Stimulated activated CD8-positive, alpha-beta memory T cell treated with anti-CD3 and anti-CD28 coated beads, Interleukin-15, amount 100 ng/mL, for 24 hours (primary cell): ENCODE measurements around the gene SRP68.
A peak's percentile ranks its signal among the peaks of the same experiment; 100 is the strongest.

Source experiments
- DNase-seq: peaks from one replicate; pipeline ENCODE4 v3.0.0-alpha.2; 2020; ENCODE audit warnings: low read depth

Gene SRP68

GRCh38 chr17:76072148-76072858 is at the start of gene SRP68:
Gene SRP68 (minus strand): TSS chr17:76072517. CDS start chr17:76072491, 26 bp downstream.
- DNase-seq: peak; percentile 61

GRCh38 chr17:76121932-76122430 is 49.7 kb upstream of the SRP68 start:
- no peak for DNase-seq

- no peak for DNase-seq
Measured at GRCh38 chr17:76120658-76121008, 48.3 kb upstream of the SRP68 start.

DNA sequence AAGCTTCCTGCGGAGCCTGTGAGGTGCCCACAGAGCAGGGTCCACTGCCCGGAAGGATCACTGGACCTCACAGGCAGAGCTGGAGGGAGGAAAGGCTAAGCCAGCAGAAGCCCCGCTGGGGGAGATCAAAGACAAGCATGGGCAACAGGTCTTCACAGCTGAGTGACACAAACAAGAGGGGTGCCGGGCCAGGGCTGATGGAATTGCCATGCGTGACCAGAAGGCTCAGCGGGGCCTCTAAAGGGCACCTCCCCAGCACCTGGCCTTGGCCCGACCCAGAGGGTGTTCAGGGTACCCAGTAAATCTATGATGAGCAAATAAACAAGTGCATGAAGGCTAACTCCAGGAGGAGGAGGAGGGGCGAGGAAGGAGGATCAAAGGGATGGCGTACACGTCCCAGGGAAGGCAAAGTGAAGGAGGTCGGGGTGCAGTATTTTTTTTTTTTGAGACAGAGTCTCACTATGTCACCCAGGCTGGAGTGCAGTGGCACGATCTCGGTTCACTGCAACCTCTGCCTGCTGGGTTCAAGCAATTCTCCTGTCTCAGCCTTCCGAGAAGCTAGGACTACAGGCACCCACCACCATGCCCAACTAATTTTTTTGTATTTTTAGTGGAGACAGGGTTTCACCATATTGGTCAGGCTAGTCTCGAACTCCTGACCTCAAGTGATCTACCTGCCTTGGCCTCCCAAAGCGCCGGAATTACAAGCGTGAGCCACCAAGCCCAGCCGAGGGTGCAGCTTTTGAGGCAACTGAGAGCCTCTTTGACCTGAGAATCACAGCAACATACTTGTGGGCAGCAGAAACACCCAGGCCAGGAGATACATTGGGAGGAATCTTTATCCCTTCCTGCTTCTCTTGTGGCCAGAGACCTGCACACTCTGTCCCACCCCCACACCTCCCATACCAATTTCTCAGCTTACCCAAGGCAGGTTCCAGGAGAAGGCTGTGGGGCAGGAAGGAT is 47.4 kb upstream of the SRP68 start:
- no peak for DNase-seq

- DNase-seq: no peak
Measured at GRCh38 chr17:76115138-76115754, 42.9 kb upstream of the SRP68 start.

GRCh38 chr17:76111956-76112355 is 39.6 kb upstream of the SRP68 start:
- DNase-seq: no peak

DNA sequence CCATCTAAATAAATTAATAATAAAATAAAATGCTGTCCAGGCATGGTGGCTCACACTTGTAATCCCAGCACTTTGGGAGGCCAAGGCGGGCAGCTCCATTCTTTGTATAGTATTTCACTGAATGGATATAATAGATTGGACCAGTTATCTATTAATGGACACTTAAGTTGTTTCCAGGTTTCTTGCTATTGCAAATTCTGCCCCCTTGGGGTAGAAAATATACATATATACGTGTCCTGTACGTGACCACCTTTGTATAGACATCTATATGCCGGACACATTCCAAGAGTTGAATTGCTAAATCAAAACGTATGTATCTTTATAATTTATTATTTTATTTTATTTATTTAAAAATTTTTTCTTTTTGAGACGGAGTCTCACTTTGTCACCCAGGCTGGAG is 35.2 kb upstream of the SRP68 start:
- no peak for DNase-seq

DNA sequence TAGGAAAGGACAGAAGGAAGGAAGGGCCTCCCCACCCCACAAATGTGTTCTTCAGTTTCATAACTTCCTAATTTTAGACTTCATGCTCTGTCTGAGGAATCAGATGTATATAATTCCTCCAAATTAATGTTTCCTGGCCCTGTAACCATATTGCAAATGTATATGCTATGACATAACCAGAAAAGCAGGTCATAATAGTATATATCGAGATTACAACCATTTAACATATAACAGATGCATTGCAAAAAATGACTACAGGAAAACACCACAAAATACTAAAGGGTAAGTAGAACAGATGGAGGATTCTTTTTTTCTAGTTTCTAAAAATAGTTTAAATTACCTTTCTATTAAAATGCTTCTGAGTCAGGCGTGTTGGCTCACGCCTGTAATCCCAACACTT is 34.4 kb upstream of the SRP68 start:
- DNase-seq: no peak

GRCh38 chr17:76104896-76105231 is 32.5 kb upstream of the SRP68 start:
- no peak for DNase-seq

DNA sequence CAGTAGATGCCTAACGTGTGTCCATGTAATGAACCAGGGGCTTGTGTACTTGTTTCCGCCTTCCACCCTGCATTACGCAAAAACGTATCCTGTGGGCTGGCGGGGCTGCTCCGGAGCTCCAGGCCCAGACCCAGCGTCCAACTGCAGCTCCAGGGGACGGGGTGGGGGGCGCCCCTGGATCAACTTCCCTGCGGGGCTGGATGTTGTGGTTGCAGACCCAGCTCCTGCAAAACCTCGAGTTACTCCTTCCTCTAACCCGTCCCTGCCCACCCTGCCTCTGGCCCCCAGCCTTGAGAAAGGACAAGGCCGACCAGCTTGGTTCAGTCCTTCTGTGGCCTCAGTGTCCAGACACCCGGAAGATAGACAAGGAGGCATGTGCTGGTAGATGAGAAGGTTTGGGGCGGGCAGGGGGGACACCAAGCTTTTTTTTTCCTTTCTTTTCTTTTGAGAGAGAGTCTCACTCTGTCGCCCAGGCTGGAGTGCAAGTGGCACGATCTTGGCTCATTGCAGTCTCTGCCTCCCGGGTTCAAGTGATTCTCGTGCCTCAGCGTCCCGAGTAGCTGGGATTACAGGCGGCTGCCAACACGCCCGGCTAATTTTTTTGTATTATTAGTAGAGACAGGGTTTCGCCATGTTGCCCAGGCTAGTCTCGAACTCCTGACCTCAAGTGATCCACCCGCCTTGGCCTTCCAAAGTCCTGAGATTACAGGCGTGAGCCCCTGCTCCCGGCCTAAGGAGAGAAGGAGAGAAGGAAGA is 32.0 kb upstream of the SRP68 start:
- no peak for DNase-seq

- peak; percentile 90 for DNase-seq
Measured at GRCh38 chr17:76103274-76104139, 31.2 kb upstream of the SRP68 start, which contains the start of gene EXOC7. Gene EXOC7 (minus strand): TSS chr17:76103787. CDS start chr17:76103692, 95 bp downstream.

DNA sequence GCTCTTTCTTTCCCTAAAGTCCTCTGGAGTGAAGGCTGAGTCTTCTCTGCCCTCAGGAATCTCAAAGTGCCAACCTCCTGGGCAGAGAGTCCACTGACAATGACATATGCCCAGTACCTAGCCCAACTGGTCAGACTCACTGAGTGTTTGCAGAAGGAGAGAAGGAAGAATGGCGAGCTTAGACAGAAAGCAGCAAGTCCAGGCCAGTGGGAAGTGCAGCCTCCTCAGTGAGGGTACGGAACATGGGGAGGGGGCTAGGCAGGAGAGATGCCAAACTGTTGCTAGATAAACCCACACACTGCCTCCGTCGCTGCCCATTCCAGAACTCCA is 30.6 kb upstream of the SRP68 start:
- no peak for DNase-seq

GRCh38 chr17:76097716-76098295 is 25.5 kb upstream of the SRP68 start:
- no peak for DNase-seq

GRCh38 chr17:76095943-76096342 is 23.6 kb upstream of the SRP68 start:
- no peak for DNase-seq

DNA sequence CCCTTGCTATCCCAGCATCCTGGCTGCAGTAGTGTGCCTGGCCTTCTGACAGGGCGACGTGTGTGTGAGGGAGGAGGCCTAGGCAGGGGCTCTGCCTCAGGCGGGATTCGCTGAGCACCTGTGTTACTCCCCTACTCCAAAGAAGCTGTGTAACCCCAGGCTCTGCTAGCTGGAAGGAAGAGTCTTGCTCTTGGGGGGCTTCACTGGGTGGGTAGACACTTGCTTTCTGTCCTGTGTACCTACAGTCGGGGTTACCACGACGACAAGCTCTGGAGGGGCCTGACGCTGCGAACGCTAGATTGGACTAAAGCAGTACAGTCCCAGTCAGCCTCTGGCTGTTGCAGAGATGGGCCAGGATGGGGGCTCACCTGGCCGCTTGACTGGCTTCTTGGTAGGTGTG is 21.7 kb upstream of the SRP68 start:
- DNase-seq: no peak

GRCh38 chr17:76092526-76093413 is 20.5 kb upstream of the SRP68 start:
- DNase-seq: no peak

DNA sequence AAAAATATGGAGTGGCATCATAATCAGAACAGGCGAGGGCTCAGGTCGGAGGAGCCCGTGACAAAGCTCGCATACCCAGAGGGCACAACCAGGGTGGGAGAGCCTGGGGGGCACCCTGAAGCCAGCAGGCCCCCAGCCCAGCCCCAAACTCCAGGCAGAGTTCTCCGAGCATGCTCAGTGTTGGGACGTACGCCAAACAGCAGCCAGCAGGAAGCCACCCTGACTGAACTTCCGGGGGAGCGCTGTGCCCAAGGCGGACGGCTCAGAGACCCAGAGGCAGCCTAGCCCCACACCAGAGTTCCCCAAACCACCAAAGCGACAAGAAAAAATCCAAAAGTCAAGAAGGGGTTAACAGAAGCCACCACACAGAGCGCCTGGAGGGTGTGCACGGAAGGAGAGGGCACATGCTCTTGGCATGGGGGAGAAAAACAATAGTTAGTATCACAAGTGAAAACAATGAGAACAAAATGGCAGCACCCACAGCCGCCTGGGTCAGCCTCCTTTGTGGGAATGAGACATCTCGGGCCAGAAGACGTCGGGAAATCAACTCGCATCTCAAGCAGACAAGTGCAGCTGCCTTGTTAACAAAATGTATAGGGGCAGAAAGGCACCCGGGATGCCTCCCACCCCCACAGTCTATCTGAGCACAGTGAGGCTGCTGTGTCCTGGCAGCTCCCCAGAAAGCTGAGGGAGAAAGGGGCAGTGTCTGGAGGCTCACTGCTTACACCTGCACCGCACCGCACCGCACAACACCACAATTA is 19.4 kb upstream of the SRP68 start:
- no peak for DNase-seq

- DNase-seq: no peak
Measured at GRCh38 chr17:76090517-76091129, 18.3 kb upstream of the SRP68 start.
